Ishikawa (cell line): ENCODE measurements around the gene STXBP1.

Experiments
- CEBPB ChIP-seq: IDR thresholded peaks from 2 replicates; pipeline ENCODE4 v1.6.1; 2012
- EP300 ChIP-seq: IDR thresholded peaks from 2 replicates; pipeline ENCODE4 v1.6.1; 2012; ENCODE audit warnings: borderline replicate concordance
- MAX ChIP-seq: IDR thresholded peaks from 2 replicates; pipeline ENCODE4 v1.6.1; 2012
- RAD21 ChIP-seq: IDR thresholded peaks from 2 replicates; pipeline ENCODE4 v1.6.1; 2012; ENCODE audit warnings: low read depth
- REST ChIP-seq: IDR thresholded peaks from 2 replicates; pipeline ENCODE4 v1.6.1; 2012; ENCODE audit warnings: low read depth, mild to moderate bottlenecking
- TAF1 ChIP-seq: IDR thresholded peaks from 2 replicates; pipeline ENCODE4 v1.6.1; 2012; ENCODE audit warnings: low read depth, mild to moderate bottlenecking

- TF ChIP-seq REST (no peak), RAD21 (no peak), TAF1 (no peak), CEBPB (no peak), EP300 (no peak), MAX (no peak)
Measured at GRCh38 chr9:127647451-127647850, 35.4 kb downstream of the STXBP1 start.
